ENCODE data around the gene CAMK4. TPM values are rescaled to one million over a fixed set of nuclear protein-coding genes. Genes with fewer than 3 reads are reported as not detected.

The CAMK4 gene
- total and polyA plus RNA-seq, 2 donors (not counting 3 experiments of a cell fraction or from before 2014, with no cell fraction given): 2.2 to 5.4 TPM

DNA sequence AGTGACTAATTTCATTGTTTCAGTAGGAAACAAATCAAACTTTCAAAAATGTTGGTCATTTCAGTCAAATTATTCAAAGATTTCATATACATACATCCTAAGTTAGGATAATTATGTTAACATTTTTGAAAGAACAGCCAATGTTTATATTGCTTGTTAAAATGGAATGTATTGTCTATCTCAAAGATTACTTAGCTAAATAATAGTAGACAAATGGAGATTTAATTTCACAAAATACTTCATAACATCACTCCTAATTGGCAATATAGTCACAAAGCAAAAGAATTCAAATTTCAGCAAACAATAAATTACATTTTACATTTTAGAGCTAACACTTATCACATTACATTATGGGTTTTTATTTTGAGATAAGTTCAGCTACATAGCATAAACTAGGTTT is 262.7 kb downstream of the CAMK4 start:
- H3K4me2 ChIP-seq (ENCODE audit: insufficient read depth, low read length): no peak overlapping the region
- no peak for FAIRE-seq
- H4K20me1 ChIP-seq (replicated peaks; ENCODE audit: control insufficient read depth, extremely low read depth, insufficient read depth, low read length): no peaks in the 10 kb centered on the region
- H3K27ac ChIP-seq (ENCODE audit: insufficient read depth, low read depth, low read length): no peak overlapping the region
- no peaks in the 10 kb centered on the region for H3K36me3 ChIP-seq (ENCODE audit: control insufficient read depth in 2 of 2, extremely low read depth in 1 of 2, insufficient read depth in 2 of 2, low read length in 2 of 2)
- H3K9ac ChIP-seq (replicated peaks; ENCODE audit: extremely low read depth, insufficient read depth, low read length): no peak overlapping the region
- no peaks in the 10 kb centered on the region for H3K9me3 ChIP-seq (replicated peaks; ENCODE audit: control insufficient read depth, insufficient read depth, low read length)
- H3K4me1 ChIP-seq (ENCODE audit: control insufficient read depth, extremely low read depth, insufficient read depth, low read length): peaks cover 5% of the 10 kb centered on the region
- no peaks in the 10 kb centered on the region for H3K79me2 ChIP-seq (ENCODE audit: control insufficient read depth, insufficient read depth, low read length)
- POLR2A ChIA-PET: no interaction called here
- no peak for DNase-seq (ENCODE audit: low read depth, low spot score)
- dilution Hi-C loops (cut with MboI; ENCODE audit: extremely low pct_ligation_motif_present, low sequenced_read_pairs): no loop called here
- no peaks in the 10 kb centered on the region for H3K27me3 ChIP-seq (ENCODE audit: control insufficient read depth in 2 of 2, insufficient read depth in 2 of 2, low read length in 2 of 2)
- CTCF ChIA-PET: interaction anchor here (0.8 kb wide), 1 partner anchor 44 kb away, joined by 3 read pairs; no protein-coding TSS in a partner anchor
- no TSS peak for BruUV-seq (replicated peaks)
- intact Hi-C loops (cut with micrococcal nuclease): loop anchor here (10.0 kb wide), 1 partner anchor 262 kb away; the partner anchor contains the start of gene CAMK4
- H2AFZ ChIP-seq (ENCODE audit: low read depth, low read length): no peak overlapping the region
- TF ChIP-seq FOS (IDR thresholded peaks at IDR 0.05; ENCODE audit: borderline replicate concordance, insufficient read depth, low read length) (peak; percentile 6), GATA2 (IDR thresholded peaks at IDR 0.05; ENCODE audit: insufficient read depth, insufficient read length, low read depth, low read length) (no peak)
- no peaks in the 10 kb centered on the region for H3K9me1 ChIP-seq (replicated peaks; ENCODE audit: control insufficient read depth, extremely low read depth, insufficient read depth, low read length)
- no peak overlapping the region for H3K4me3 ChIP-seq (replicated peaks in 1 of 3; ENCODE audit: insufficient read depth in 1 of 3, low read depth in 1 of 3, low read length in 3 of 3)

DNA sequence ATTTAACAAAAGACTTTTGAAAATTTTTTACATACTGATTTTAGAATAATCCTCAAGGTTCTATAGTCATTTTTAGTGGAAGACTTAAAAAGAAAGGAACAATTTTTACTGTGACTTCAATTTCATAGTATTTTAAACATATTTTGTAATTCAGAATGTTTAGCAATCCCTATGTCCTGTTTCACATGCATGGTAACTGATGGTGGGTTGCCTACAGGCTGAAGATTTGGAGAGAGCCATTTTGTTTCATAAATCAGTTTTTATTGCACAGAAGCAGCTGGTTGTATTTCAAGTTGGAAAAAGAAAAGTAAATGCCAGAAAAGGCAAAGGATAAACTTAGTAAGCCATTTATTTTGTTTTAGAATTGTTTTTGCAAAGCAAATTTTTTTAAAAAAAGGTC is 264.2 kb downstream of the CAMK4 start:
- no peak overlapping the region for H2AFZ ChIP-seq (ENCODE audit: low read depth, low read length)
- DNase-seq (ENCODE audit: low read depth, low spot score) (no peak), FAIRE-seq (no peak)
- no peak overlapping the region for H3K9ac ChIP-seq (replicated peaks; ENCODE audit: extremely low read depth, insufficient read depth, low read length)
- H4K20me1 ChIP-seq (replicated peaks; ENCODE audit: control insufficient read depth, extremely low read depth, insufficient read depth, low read length): no peaks in the 10 kb centered on the region
- H3K4me2 ChIP-seq (ENCODE audit: insufficient read depth, low read length): no peak overlapping the region
- no peaks in the 10 kb centered on the region for H3K9me3 ChIP-seq (replicated peaks; ENCODE audit: control insufficient read depth, insufficient read depth, low read length)
- H3K27me3 ChIP-seq (ENCODE audit: control insufficient read depth in 2 of 2, insufficient read depth in 2 of 2, low read length in 2 of 2): no peaks in the 10 kb centered on the region
- no TSS peak for BruUV-seq (replicated peaks)
- no peaks in the 10 kb centered on the region for H3K9me1 ChIP-seq (replicated peaks; ENCODE audit: control insufficient read depth, extremely low read depth, insufficient read depth, low read length)
- TF ChIP-seq MYC (IDR thresholded peaks at IDR 0.05; ENCODE audit: low read depth, low read length): no peak
- TF ChIP-seq GATA2 (IDR thresholded peaks at IDR 0.05; ENCODE audit: insufficient read depth, insufficient read length, low read depth, low read length): no peak
- TF ChIP-seq, protein P1, sequence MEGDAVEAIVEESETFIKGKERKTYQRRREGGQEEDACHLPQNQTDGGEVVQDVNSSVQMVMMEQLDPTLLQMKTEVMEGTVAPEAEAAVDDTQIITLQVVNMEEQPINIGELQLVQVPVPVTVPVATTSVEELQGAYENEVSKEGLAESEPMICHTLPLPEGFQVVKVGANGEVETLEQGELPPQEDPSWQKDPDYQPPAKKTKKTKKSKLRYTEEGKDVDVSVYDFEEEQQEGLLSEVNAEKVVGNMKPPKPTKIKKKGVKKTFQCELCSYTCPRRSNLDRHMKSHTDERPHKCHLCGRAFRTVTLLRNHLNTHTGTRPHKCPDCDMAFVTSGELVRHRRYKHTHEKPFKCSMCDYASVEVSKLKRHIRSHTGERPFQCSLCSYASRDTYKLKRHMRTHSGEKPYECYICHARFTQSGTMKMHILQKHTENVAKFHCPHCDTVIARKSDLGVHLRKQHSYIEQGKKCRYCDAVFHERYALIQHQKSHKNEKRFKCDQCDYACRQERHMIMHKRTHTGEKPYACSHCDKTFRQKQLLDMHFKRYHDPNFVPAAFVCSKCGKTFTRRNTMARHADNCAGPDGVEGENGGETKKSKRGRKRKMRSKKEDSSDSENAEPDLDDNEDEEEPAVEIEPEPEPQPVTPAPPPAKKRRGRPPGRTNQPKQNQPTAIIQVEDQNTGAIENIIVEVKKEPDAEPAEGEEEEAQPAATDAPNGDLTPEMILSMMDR (IDR thresholded peaks at IDR 0.05; ENCODE audit: extremely low read depth in 1 of 2, insufficient read depth in 1 of 2, low read depth in 1 of 2, low read length in 2 of 2): no peak
- TF ChIP-seq EZH2 (IDR thresholded peaks at IDR 0.05; ENCODE audit: borderline replicate concordance, low read depth, low read length, severe bottlenecking): no peak
- no peak for TF ChIP-seq FOS (IDR thresholded peaks at IDR 0.05; ENCODE audit: borderline replicate concordance, insufficient read depth, low read length)
- TF ChIP-seq, protein P2, sequence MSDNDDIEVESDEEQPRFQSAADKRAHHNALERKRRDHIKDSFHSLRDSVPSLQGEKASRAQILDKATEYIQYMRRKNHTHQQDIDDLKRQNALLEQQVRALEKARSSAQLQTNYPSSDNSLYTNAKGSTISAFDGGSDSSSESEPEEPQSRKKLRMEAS (IDR thresholded peaks at IDR 0.05; ENCODE audit: insufficient read depth, insufficient read length): no peak
- no peak for TF ChIP-seq JUN (IDR thresholded peaks at IDR 0.05; ENCODE audit: borderline replicate concordance, insufficient read depth, insufficient read length, low read depth)
- CTCF ChIA-PET: no interaction called here
- no peak overlapping the region for H3K27ac ChIP-seq (ENCODE audit: insufficient read depth, low read depth, low read length)
- no peaks in the 10 kb centered on the region for H3K36me3 ChIP-seq (ENCODE audit: control insufficient read depth in 2 of 2, extremely low read depth in 1 of 2, insufficient read depth in 2 of 2, low read length in 2 of 2)
- H3K79me2 ChIP-seq (ENCODE audit: control insufficient read depth, insufficient read depth, low read length): no peaks in the 10 kb centered on the region
- peaks cover 5% of the 10 kb centered on the region for H3K4me1 ChIP-seq (ENCODE audit: control insufficient read depth, extremely low read depth, insufficient read depth, low read length)
- no peak overlapping the region for H3K4me3 ChIP-seq (replicated peaks in 1 of 3; ENCODE audit: insufficient read depth in 1 of 3, low read depth in 1 of 3, low read length in 3 of 3)
- POLR2A ChIA-PET: no interaction called here
- dilution Hi-C loops (cut with MboI; ENCODE audit: extremely low pct_ligation_motif_present, low sequenced_read_pairs) (no loop called here), intact Hi-C loops (cut with micrococcal nuclease) (loop anchor here (10.0 kb wide), 1 partner anchor 264 kb away; the partner anchor contains the start of gene CAMK4)
